NT2/D1 (cell line): Measurements from ENCODE around the gene HSPB8.

ENCODE experiments used
- YY1 ChIP-seq: IDR thresholded peaks from 2 replicates; pipeline ENCODE4 v1.6.1; 2011; ENCODE audit not compliant: insufficient read length, insufficient read depth
- ZNF274 ChIP-seq: IDR thresholded peaks from 2 replicates; pipeline ENCODE4 v1.6.1; 2011; ENCODE audit warnings: mild to moderate bottlenecking, low read depth, low read length

GRCh38 chr12:119171691-119172425, 6.9 kb upstream of the HSPB8 start:
- TF ChIP-seq ZNF274 = no peak
- TF ChIP-seq YY1 = no peak
